Mucosa of gallbladder (tissue), 1 donor: Measurements from ENCODE around the gene EMILIN1. TPM values are rescaled to one million over a fixed set of nuclear protein-coding genes. Genes with fewer than 3 reads are reported as not detected.

ENCODE experiments used
- DNase-seq: peaks from one replicate; pipeline ENCODE4 v3.0.0-alpha.2; 2020; ENCODE audit warnings: low spot score
- total RNA-seq: library from RNA; stranded (reverse); gene quantifications from one replicate; pipeline ENCODE4 v1.2.1, GENCODE V29; 2021
- donor health status: DM: no; HTN: no; CAD: no.

Gene EMILIN1
- total RNA-seq, 1 donor from 2014 or later = 210 TPM

DNA sequence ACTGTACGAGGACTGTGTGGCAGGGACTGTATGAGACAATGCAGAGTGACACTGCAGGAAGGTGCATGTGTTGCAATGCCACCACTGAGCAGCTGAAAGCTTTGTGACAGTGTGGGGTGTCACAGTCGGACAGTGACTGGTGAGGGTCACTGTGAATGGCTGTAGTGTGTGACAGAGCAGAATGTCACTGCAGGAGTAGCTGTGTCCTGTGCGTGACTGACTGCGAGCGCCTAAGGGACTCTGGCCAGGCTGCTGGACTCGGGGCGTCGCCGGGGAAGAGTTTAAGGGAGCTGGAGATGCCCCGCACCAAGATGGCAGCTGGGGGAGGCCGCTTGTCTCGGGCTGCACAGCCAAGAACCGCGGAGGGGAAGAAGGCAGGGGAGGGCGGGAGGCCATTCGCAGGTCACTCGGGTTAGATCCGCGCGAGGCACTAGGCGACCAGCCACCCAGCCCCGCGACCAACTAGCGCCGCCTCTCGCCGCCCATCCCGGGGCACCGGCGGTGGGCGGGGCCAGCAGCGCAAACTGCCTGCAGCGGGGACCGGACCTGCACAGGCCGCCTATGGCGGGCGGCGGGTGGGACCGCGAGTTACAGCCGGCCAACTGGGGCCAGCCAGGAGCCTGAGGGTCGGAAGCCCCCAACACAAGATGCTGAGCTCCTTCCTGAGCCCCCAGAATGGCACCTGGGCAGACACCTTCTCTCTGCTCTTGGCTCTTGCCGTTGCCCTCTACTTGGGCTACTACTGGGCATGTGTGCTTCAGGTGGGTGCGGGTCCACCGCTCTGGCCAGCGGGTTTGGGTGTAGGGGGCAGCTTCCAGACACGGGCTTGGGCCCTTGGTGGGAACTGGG is 45.1 kb downstream of the EMILIN1 start, which contains the start of gene ABHD1:
Gene ABHD1, plus strand, starts transcription at position 514 of the 849 bp plus-strand sequence. Its CDS starts 134 bp downstream, at position 648.
- DNase-seq = peak; percentile 54

DNA sequence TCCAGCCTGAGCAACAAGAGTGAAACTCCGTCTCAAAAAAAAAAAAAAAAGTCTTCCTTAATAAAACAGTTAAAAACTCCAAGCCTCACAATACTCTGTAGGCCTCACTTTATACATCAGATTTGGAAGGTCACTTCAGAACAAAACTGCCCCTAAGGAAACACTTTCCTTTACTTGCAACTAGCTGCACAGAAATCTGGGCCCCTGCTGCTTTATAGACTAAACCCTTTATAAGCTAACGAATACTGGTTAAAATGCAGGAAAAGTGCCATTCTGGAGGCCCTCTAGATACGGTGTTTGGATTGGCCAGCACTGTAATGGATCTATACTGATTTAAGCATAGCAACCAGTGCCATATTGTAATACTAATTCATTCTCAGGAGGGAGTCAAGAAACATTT is 46.7 kb downstream of the EMILIN1 start:
- no peak for DNase-seq

DNA sequence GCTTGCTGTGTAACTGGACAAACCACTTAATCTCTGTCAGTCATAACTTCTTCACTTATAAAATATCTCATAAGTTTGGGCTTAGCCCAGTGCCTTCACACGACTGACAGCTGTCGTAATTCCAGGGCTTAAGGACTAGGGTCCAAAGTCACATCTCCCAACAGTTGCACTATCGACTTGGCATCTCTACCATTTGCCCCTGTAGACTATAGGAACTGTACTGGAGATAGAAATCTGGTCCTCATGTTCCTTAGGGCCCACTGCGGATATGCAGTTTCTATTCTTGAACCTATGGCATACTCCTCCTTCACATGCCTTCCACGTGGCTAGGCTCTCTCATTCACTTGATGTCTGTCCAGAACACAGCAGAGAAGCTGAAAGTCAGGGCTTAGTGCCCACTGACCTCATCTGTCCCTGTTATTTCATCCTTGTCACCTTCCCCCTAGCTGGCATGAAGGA is 47.9 kb downstream of the EMILIN1 start:
- DNase-seq = no peak

DNA sequence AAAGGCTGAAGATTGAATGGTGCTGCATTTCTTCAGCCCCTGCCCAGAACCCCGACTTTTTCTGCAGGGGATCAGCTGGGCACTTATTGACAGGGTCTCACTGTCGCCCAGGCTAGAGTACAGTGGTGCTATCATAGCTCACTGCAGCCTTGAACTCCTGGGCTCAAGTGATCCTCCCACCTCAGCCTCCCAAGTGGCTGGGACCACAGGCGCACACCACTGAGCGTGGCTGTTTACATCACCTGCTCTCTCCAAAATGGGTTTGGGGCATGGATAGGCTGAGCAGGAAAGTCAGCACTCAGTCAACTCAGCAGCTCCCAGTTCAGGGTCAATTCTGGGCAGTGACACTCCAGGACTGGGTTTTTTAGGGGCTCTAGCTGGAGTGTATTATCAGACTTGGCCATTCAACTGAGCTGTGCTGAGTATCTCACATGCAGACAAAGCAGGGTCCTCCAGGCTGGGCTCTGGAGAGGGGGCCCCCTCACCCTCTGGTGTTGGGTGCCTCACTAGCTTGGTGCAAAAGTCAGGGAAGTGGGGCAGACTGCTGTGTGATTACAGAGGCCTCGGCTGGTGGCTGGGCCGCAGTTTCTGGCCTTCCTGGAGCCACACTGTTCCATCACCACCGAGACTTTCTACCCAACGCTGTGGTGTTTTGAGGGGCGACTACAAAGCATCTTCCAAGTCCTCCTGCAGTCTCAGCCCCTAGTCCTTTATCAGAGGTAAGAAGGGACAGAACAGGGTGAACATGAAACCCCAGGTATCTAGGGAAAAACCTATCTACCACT is 49.7 kb downstream of the EMILIN1 start:
- DNase-seq = no peak

DNA sequence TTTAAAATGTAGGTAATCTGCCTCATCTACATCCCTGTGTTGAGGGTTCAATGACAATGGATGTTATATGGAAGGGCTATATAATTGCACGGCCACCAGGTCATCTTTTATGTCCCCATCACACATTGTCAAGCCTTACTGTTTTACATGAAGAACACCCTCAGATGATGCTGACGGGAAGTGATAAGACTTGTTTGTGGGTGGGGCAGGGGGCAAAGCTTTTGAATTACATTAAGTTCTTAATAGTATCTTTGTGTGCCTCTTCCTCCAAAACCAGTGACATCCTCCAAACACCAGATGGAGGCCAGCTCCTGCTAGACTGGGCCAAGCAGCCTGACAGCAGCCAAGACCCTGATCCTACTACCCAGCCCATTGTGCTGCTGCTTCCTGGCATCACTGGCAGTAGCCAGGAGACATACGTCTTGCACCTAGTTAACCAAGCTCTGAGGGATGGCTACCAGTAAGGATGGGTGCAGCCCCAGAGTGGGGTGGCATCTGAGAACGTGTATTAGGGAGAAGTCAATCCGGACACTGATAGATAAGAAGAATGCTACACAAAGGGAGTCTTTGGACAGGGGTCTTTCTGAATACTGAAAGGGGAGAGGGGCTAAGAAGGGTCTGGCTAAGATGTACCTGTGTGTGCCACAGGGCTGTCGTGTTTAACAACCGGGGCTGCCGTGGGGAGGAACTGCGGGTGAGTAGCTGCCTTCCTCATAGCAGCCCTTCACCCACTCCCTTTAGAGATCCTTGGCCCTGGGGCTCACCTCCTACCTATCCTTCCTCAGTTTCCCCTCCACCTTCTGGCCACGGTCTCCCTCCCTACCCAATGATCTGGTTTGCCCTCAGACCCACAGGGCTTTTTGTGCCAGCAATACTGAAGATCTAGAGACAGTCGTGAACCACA is 50.5 kb downstream of the EMILIN1 start:
- DNase-seq = no peak

DNA sequence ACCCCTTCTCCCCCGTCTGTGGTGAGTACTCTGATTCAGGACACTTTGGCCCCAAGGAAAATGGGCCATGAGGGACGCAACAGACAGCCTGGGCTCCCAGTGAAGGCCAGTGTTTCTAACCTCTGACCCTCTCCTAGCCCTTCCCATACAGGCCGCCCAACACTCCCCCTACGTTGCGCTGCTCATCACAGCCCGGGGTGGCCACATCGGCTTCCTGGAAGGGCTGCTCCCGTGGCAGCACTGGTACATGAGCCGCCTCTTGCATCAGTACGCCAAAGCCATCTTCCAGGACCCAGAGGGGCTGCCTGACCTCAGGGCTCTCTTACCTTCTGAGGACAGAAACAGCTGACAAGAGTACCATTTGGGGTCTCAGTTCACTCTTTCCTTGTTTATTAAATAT is 52.0 kb downstream of the EMILIN1 start:
- DNase-seq = no peak

DNA sequence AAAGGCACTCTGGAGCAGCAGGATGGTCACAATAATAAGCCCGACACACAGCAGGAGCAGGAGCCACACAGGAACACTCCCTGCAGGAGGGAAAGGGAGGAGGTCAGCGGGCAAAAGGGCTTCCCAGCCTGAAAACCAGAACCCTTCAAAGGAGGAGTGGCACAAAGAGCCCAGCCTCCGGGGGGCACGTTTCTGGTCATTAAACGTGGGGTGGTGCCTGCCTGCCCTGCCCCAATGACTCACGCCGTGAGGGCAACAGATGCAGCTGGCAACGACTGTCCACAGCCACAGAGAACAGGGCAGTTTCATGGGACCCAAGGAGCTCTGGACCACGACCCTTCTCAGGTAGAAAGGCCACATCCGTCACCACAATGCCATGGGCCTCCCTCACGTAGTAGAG is 53.0 kb downstream of the EMILIN1 start:
- no peak for DNase-seq

DNA sequence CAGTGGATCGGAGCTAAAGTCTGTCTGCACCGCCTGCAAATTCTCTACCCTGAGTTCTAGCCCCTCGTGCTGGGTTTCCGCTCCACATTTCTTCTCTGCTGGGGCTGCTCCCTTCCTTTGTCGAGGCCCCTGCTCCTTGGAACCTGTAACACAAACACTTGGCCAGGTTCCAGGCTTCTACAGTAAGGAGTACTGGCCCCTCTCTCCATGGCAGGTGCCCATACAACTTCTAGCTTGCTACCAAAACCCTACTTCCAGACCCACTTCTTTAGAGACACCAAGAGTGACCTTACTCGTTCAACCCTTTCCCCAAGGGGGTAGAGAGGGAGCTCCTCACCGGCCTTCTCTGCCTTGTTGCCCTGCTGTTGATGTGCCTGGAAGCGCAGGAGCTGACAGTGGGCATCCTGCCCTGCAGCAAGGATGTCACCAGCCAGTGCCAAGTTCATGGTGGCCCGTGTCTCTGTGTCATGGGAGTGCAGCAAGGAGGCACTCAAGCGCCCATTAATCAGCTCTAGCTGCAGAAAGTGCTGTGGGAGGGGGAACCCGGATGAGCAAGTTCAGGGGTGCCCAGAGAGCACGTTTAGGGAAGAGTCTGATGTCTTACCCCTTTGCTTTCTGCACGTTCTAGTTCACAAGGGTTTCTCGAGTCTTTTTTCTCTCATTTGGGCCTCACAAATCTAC is 54.9 kb downstream of the EMILIN1 start:
- no peak for DNase-seq

DNA sequence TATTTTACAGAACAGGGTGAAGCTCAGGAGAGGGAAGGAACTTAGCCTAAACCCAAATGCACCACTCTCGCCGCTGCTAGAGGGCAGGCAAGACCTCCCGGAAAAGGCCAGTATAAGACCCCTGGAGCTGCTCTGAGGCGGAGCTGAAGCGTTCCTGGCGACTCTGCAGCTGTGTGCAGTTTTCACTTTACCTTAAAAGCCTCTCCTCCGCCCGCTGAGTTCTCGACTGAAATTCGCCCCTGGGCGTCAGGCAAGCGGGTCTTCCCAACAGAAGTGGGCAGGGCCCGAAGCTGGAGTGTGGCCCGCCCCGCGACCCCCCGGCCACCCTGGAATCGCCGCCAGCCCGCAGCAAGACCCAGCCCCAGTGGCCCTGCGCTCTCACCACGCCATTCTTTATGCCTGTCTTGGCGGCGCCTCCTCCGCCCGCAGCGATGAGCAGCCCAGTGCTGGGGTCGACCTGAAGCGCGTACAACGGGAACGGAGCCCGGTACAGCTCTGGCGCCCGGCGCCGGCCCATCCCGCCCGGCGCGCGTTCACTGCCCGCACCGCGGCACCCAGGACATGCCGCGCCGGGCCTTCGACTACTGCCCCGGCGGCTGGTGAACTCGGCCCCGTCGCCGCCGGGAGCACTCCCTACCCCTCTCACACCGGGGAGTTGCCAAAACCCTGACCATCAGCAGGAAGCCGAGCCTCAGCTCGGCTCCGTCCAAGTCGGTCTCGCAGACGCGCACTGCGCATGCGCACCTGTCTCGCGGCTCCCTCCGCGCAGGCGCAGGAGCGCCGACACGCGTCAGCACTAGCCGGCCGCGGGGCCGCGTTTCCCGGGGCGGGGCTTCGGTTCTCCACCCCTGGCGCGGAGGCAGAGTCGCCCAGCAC is 55.7 kb downstream of the EMILIN1 start, which contains the start of gene PREB:
Gene PREB, minus strand, starts transcription at position 732 of the 876 bp plus-strand sequence. Its CDS starts 215 bp downstream, at position 517.
- peak; percentile 97 for DNase-seq

DNA sequence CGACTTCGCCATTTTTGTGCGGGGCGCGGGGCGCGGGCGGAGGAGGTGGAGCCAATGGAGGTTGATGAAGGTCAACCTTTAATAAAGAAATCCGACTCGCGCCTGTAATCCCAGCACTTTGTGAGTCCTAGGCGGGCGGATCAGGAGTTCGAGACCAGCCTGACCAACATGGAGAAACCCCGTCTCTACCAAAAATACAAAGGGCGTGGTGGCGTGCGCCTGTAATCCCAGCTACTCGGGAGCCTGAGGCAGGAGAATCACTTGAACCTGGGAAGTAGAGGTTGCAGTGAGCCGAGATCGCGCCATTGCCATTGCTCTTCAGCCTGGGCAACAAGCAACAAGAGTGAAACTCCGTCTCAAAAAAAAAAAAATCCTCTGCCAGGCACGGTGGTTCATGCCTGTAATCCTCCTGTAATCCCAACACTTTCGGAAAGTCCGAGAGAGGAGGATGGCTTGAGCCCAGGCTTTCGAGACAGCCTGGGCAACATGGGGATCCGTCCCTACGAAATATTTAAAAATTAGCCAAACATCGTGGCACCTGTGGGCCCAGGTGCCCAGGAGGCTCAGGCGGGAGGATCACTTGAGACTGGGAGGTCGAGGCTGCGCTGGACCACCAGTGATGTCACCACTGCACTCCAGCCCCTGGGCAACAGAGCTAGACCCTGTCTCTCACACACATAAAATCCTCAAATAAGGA is 56.5 kb downstream of the EMILIN1 start:
- DNase-seq = no peak

DNA sequence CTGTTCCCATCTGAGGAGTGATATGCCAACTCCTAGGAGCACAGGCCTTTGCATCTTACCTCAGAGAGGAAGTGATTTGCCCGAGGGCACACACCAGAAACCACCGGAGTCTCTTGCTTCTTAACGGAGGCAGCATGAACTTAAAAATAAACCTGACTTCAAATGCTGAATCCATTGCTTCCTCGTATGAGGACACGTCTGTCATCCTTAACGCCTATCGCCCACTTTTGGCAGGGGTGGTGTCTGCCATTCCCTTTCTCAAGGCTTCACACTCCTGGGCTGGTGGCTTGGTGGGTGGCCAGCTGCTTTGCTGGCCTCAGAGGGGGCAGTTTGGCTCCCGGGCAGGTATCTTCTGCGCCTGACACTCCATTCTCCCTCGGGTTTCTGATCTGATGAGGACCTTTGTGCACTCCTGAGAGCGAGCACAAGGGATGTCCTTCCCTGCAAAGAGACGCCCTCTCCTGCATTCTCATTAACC is 57.1 kb downstream of the EMILIN1 start:
- DNase-seq = no peak

Other genes starting within 250 kb of the EMILIN1 start
- 0.26 TPM for gene DPYSL5, start 230.5 kb upstream of the EMILIN1 start, total RNA-seq
- gene MAPRE3, start 108.0 kb upstream of the EMILIN1 start, total RNA-seq = 25.2 TPM
- 80.0 TPM for gene TMEM214, start 45.6 kb upstream of the EMILIN1 start, total RNA-seq
- gene AGBL5, start 26.9 kb upstream of the EMILIN1 start, total RNA-seq = 27.9 TPM
- 323 TPM for gene OST4, start 7.0 kb upstream of the EMILIN1 start, total RNA-seq
- 6.1 TPM for gene KHK, start 8.2 kb downstream of the EMILIN1 start, total RNA-seq
- 1.1 TPM for gene CGREF1, start 40.5 kb downstream of the EMILIN1 start, total RNA-seq
- gene ABHD1, start 45.2 kb downstream of the EMILIN1 start, total RNA-seq = 0.37 TPM
- gene PREB, start 56.0 kb downstream of the EMILIN1 start, total RNA-seq = 51.3 TPM
- not detected for gene PRR30, start 60.8 kb downstream of the EMILIN1 start, total RNA-seq
- gene TCF23, start 70.4 kb downstream of the EMILIN1 start, total RNA-seq = 0.12 TPM
- 104 TPM for gene ATRAID, start 133.4 kb downstream of the EMILIN1 start, total RNA-seq
- gene SLC5A6, start 133.7 kb downstream of the EMILIN1 start, total RNA-seq = 24.9 TPM
- 26.7 TPM for gene CAD, start 138.8 kb downstream of the EMILIN1 start, total RNA-seq
- not detected for gene SLC30A3, start 184.4 kb downstream of the EMILIN1 start, total RNA-seq
- gene DNAJC5G, start 196.8 kb downstream of the EMILIN1 start, total RNA-seq = not detected
- 0.26 TPM for gene TRIM54, start 203.8 kb downstream of the EMILIN1 start, total RNA-seq
- 3.1 TPM for gene UCN, start 229.8 kb downstream of the EMILIN1 start, total RNA-seq
- gene MPV17, start 244.5 kb downstream of the EMILIN1 start, total RNA-seq = 62.6 TPM